ENCODE results near the gene CNRIP1.

CNRIP1 gene

GRCh38 chr2:68245672-68246071, 74.1 kb downstream of the CNRIP1 start:
- TF ChIP-seq CTCF (IDR thresholded peaks at IDR 0.05; ENCODE audit: extremely low read depth, insufficient read depth, missing control alignments) = no peak
- in situ Hi-C loops (cut with MboI; ENCODE audit: low pct_unique_long_range_greater_than_20kb, low sequenced_read_pairs, unreplicated experiment) = no loop called here
- no peak for DNase-seq (ENCODE audit: low spot score)

GRCh38 chr2:68245066-68245465, 74.7 kb downstream of the CNRIP1 start:
- in situ Hi-C loops (cut with MboI; ENCODE audit: low pct_unique_long_range_greater_than_20kb, low sequenced_read_pairs, unreplicated experiment) = no loop called here
- DNase-seq (ENCODE audit: low spot score) = no peak
- no peak for TF ChIP-seq CTCF (IDR thresholded peaks at IDR 0.05; ENCODE audit: extremely low read depth, insufficient read depth, missing control alignments)

DNA sequence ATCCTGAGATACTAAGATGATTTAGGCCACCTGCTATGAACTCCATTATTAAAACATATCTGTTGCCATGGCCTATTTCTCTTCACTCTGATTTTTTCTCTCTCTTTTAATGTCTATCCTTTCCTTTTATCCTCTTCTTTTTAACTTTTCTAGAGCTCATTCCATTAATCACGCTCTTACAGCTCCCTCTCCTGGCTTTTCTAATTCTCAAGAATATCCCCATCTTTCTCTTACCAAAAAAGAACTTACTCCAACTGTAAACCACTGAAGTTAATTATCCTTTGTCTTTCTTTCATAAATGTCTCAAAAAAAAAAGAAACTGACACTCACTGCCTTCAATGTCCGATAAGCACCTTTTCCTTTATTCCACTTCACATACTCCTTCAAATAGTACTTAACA, 75.3 kb downstream of the CNRIP1 start:
- DNase-seq (ENCODE audit: low spot score) = no peak
- no peak for TF ChIP-seq CTCF (IDR thresholded peaks at IDR 0.05; ENCODE audit: extremely low read depth, insufficient read depth, missing control alignments)
- in situ Hi-C loops (cut with MboI; ENCODE audit: low pct_unique_long_range_greater_than_20kb, low sequenced_read_pairs, unreplicated experiment) = no loop called here
